Astrocyte (in vitro differentiated cells and primary cell): Measurements from ENCODE around the gene SGSM1.

Experiments
- EZH2 ChIP-seq: IDR thresholded peaks from 2 replicates; pipeline ENCODE4 v1.6.1; 2012; ENCODE audit warnings: mild to moderate bottlenecking, low read length, inconsistent platforms; ENCODE audit not compliant: insufficient read depth
- TF ChIP-seq, protein P1 (sequence below): IDR thresholded peaks from 2 replicates; pipeline ENCODE4 v1.5.1; 2011; ENCODE audit warnings: low read depth, mild to moderate bottlenecking, inconsistent platforms, low read length, moderate library complexity; ENCODE audit not compliant: insufficient read depth

GRCh38 chr22:24962094-24962493 lies 156.1 kb downstream of the SGSM1 start:
- no peak for TF ChIP-seq EZH2
- TF ChIP-seq, protein P1, sequence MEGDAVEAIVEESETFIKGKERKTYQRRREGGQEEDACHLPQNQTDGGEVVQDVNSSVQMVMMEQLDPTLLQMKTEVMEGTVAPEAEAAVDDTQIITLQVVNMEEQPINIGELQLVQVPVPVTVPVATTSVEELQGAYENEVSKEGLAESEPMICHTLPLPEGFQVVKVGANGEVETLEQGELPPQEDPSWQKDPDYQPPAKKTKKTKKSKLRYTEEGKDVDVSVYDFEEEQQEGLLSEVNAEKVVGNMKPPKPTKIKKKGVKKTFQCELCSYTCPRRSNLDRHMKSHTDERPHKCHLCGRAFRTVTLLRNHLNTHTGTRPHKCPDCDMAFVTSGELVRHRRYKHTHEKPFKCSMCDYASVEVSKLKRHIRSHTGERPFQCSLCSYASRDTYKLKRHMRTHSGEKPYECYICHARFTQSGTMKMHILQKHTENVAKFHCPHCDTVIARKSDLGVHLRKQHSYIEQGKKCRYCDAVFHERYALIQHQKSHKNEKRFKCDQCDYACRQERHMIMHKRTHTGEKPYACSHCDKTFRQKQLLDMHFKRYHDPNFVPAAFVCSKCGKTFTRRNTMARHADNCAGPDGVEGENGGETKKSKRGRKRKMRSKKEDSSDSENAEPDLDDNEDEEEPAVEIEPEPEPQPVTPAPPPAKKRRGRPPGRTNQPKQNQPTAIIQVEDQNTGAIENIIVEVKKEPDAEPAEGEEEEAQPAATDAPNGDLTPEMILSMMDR: no peak
